Neuron (in vitro differentiated cells): ENCODE data around the gene FREM1.

Experiments
- H2AFZ ChIP-seq: one replicate; pipeline ENCODE4 v1.6.1; 2013; ENCODE audit warnings: low read depth, mild to moderate bottlenecking, inconsistent platforms, low read length, moderate library complexity
- H3K27me3 ChIP-seq: one replicate; pipeline ENCODE4 v1.6.1; 2013; ENCODE audit warnings: low read length; ENCODE audit not compliant: insufficient read depth
- H3K36me3 ChIP-seq: one replicate; pipeline ENCODE4 v1.6.1; 2013; ENCODE audit warnings: low read length; ENCODE audit not compliant: insufficient read depth
- H3K4me1 ChIP-seq: one replicate; pipeline ENCODE4 v1.6.1; 2013; ENCODE audit warnings: low read length; ENCODE audit not compliant: insufficient read depth
- H3K4me3 ChIP-seq: 2 replicates; pipeline ENCODE4 v1.5.1; 2013; ENCODE audit warnings: mild to moderate bottlenecking, low read length, moderate library complexity
- H3K9me3 ChIP-seq: one replicate; pipeline ENCODE4 v1.6.1; 2013; ENCODE audit warnings: low read length

The FREM1 gene

DNA sequence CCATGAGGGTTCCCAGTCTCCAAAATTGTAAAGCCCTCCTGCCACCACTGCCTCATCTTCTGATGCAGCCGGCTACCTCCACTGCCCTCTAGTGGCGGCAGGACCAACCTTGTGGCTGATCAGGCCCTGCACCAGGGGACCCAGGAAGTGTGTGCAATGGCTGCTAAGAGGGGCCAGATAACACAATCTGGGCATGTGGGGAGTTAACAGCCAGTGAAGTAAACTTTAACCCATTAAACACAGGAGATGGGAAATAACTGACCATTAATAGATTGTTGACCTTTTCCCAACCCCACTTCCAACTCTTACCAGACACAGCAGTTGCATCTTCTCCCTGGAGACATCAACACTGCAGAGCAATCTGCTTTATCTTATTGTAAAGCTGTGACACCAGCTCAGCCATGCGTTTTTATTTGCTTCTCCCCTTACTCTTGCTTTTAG, 63.3 kb downstream of the FREM1 start:
- Histone ChIP-seq H3K4me3 (no peak overlapping the region), H3K27me3 (no peaks in the 10 kb centered on the region), H3K36me3 (peaks cover 13% of the 10 kb centered on the region), H3K9me3 (no peaks in the 10 kb centered on the region), H3K4me1 (peaks cover 5% of the 10 kb centered on the region), H2AFZ (no peak overlapping the region)

DNA sequence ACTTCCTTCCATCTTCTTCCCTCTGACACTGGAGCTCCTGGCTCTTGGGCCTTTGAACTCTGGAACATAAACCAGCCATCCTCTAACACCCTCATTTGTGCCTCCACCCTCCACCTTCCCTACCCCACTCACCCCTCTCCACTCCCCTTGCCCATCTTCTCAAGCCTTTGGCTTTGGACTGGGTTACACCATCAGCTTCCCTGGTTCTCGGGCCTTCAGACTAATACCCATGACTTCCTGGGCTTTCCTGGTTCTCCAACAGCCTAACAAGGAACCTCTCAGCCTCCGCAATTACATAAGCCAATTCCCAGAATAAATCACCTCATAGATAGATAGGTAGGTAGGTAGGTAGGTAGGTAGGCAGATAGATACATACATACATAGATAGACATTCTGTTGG, 67.1 kb downstream of the FREM1 start:
- Histone ChIP-seq H2AFZ (no peak overlapping the region), H3K4me1 (peaks cover 5% of the 10 kb centered on the region), H3K36me3 (peaks cover 2% of the 10 kb centered on the region), H3K27me3 (no peaks in the 10 kb centered on the region), H3K4me3 (no peak overlapping the region), H3K9me3 (no peaks in the 10 kb centered on the region)

DNA sequence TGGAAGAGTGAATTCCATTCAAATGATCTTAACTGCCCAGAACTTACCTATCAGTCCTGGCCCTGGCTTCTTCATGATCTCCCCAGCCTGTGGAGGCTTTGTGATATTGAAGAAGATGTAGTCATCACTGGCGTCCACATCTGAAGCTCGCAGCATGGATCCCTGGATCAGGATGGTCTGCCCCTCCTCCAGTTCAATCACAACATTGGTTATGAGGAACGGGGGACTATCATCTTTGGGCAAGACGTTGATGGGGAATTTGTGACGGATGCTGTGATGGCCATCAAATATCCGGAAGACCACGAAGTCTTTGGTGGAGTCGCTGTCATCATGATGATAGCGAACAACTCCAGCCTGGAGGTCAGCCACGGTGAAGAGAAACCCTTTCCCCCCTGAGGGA, 68.0 kb downstream of the FREM1 start:
- H3K9me3 ChIP-seq: no peaks in the 10 kb centered on the region
- no peak overlapping the region for H3K4me3 ChIP-seq
- no peak overlapping the region for H2AFZ ChIP-seq
- H3K27me3 ChIP-seq: no peaks in the 10 kb centered on the region
- peaks cover 2% of the 10 kb centered on the region for H3K36me3 ChIP-seq
- peaks cover 5% of the 10 kb centered on the region for H3K4me1 ChIP-seq

DNA sequence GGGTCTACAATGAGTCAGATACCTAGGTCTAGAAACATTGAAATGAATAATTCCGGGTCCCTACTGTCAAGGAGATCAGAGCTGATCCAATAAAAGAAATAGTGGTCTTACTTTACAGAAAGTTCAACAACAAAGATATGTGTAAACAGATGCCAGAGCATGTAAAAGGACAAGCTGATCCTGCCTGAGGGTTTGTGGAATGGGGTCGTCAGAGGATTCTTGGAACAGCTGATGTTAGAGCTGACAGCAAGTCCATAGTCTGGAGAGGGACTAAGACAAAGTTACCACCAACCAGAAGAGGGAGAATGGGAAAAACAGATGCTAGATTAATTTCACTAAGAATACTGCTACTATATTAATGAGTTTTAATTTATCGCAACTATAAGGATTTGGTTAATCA, 71.5 kb downstream of the FREM1 start:
- no peaks in the 10 kb centered on the region for H3K9me3 ChIP-seq
- no peak overlapping the region for H2AFZ ChIP-seq

DNA sequence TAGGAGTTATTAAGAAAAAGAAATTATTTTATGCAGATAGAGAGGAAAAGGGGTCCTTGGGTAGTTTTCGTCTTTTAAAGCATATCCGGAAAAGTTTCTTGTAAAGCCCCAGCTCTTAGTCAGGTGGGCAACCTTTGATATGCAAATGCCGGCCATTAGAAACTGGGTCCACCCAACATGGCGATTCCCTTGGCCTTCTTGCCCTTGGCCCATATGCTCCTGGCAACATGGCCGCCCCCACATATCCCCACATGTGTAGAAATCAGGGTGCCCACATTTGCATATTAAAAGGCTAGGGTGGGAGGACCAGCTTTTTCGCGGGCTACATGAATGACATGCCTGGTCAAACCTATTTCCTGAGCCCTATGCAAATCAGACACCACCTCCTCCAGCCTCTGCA, 73.3 kb downstream of the FREM1 start:
- Histone ChIP-seq H3K4me3 (no peak overlapping the region), H2AFZ (no peak overlapping the region)

More for the DNA sequence above, 71.5 kb downstream of the FREM1 start:
- H3K36me3 ChIP-seq: no peaks in the 10 kb centered on the region
- H3K4me3 ChIP-seq: no peak overlapping the region
- H3K27me3 ChIP-seq: no peaks in the 10 kb centered on the region
- H3K4me1 ChIP-seq: peaks cover 5% of the 10 kb centered on the region

DNA sequence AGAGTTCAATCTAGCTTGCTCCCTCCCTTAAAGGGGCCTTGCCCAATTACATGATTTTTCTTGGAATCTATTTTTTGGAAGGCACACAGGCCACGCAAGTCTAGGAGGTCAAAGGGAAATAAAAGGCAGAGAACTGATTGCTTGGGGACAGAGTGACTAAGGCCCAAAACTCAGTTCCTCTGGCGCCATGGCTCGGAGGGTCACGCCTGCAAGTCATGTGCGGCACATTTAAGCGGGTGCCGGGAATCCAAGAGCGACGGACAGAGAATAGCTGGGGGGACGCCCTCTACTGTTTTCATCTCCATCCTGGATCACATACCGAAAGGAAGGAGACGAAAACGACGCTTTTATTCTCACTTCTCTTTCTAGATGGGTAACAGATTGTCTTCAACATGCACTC, 78.6 kb downstream of the FREM1 start:
- Histone ChIP-seq H2AFZ (no peak overlapping the region), H3K4me3 (no peak overlapping the region), H3K9me3 (peaks cover 7% of the 10 kb centered on the region), H3K27me3 (no peaks in the 10 kb centered on the region), H3K4me1 (no peaks in the 10 kb centered on the region), H3K36me3 (peaks cover 3% of the 10 kb centered on the region)

More for the DNA sequence above, 73.3 kb downstream of the FREM1 start:
- Histone ChIP-seq H3K36me3 (no peaks in the 10 kb centered on the region), H3K4me1 (no peaks in the 10 kb centered on the region), H3K27me3 (no peaks in the 10 kb centered on the region), H3K9me3 (no peaks in the 10 kb centered on the region)

DNA sequence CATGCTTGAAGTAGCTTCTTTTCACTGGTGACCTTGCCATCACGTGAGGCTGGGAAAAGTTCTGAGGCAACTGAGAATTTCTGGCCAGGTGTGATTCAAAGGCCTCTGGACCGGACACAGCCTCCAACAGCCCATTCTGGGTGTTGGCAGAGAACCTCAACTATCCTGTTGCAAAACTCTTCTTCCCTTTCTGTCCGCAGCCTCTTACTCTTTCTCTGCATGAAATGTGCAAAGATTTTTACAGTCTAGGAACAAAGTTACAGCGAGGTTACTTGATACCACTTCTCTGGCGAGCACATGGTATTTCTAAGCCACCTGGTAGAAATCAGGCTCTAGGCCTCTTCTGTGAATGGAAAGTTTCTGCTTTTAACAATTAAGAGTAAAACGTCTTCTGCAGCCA, 79.2 kb downstream of the FREM1 start:
- no peaks in the 10 kb centered on the region for H3K27me3 ChIP-seq
- H3K9me3 ChIP-seq: peaks cover 7% of the 10 kb centered on the region
- peaks cover 3% of the 10 kb centered on the region for H3K36me3 ChIP-seq
- no peak overlapping the region for H2AFZ ChIP-seq
- no peaks in the 10 kb centered on the region for H3K4me1 ChIP-seq
- H3K4me3 ChIP-seq: no peak overlapping the region

DNA sequence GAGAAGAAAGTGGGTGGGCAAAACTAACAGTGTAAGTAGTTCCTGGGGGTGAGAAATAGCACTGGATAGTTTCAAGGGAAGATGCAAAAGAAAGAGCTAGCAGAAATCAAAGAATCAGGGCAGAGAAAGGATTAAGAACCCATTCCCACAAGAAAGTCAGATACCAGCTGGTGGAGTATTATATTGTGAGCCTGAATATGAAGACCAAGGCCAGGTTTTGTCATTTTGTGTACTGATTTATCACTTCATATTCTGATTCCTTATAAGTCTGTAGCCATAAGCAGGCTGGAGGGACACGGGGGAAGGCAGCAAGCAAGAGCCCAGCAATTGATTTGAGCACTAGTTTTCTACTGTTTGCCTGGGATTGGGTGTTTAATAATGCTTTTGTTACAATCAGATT, 80.2 kb downstream of the FREM1 start:
- Histone ChIP-seq H3K36me3 (peaks cover 3% of the 10 kb centered on the region), H3K4me3 (no peak overlapping the region), H3K27me3 (no peaks in the 10 kb centered on the region), H3K9me3 (peaks cover 7% of the 10 kb centered on the region), H2AFZ (no peak overlapping the region), H3K4me1 (no peaks in the 10 kb centered on the region)

DNA sequence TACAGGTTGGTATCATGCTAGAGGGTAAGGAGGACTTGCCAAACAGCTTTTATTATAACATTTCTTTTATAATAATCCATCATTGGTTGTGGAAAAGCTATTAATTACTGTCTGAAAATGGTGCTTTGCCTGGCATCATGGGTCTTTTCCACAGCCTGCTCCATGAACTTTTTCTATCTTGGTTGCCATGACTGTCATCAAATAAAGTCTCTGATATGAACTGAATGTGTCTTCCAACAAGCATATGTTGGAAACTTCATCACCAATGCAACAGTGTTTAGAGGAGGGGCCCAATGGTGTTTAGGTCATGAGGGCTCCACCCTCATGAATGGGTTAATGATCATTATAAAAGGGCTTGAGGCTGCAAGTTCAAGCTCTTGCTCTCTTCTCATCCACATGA, 81.0 kb downstream of the FREM1 start:
- Histone ChIP-seq H3K9me3 (peaks cover 7% of the 10 kb centered on the region), H3K4me3 (no peak overlapping the region), H3K36me3 (peaks cover 3% of the 10 kb centered on the region), H3K4me1 (no peaks in the 10 kb centered on the region), H3K27me3 (no peaks in the 10 kb centered on the region), H2AFZ (no peak overlapping the region)

DNA sequence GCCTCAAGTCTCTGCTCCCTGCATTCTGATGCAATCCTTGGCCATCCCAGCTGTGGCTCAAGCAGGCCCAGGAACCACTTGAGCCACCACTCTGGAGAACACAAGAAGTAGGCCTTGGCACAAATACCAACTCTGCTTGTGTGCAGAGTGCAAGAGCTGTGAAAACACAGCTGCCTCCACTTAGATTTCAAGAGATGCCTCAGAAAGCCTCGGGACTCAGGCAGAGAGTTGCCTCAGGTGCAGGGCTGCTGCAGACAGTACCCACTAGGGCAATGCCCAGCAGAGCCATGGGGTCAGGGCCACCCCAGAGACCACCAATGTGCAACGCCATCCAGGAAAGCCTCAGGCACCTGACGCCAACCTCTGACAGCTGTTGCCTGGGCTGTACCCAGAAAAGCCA, 82.4 kb downstream of the FREM1 start:
- H3K4me1 ChIP-seq: no peaks in the 10 kb centered on the region
- H3K4me3 ChIP-seq: no peak overlapping the region
- H2AFZ ChIP-seq: no peak overlapping the region
- H3K27me3 ChIP-seq: no peaks in the 10 kb centered on the region
- peaks cover 7% of the 10 kb centered on the region for H3K9me3 ChIP-seq
- H3K36me3 ChIP-seq: peaks cover 3% of the 10 kb centered on the region

DNA sequence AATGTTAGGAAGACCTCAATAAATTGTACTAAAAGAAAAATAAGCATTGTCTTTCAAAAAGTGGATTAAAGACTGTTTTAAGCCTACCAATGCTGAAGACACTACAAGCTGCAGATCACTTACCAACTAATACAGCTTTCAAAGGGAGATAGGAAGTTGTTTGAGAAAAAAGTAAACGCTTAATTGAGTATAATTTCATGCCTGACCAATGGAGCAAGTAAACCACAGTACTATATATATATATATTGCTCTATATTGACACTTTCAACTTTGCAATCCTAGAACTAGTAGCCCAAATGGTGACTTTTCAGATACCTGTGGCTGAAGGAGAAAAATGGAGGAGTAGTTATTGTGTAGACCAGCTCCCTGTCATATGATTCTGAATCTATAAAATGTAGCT, 85.7 kb downstream of the FREM1 start:
- H3K4me3 ChIP-seq: no peak overlapping the region
- no peaks in the 10 kb centered on the region for H3K36me3 ChIP-seq
- peaks cover 3% of the 10 kb centered on the region for H3K9me3 ChIP-seq
- H2AFZ ChIP-seq: no peak overlapping the region
- no peaks in the 10 kb centered on the region for H3K4me1 ChIP-seq
- H3K27me3 ChIP-seq: no peaks in the 10 kb centered on the region

DNA sequence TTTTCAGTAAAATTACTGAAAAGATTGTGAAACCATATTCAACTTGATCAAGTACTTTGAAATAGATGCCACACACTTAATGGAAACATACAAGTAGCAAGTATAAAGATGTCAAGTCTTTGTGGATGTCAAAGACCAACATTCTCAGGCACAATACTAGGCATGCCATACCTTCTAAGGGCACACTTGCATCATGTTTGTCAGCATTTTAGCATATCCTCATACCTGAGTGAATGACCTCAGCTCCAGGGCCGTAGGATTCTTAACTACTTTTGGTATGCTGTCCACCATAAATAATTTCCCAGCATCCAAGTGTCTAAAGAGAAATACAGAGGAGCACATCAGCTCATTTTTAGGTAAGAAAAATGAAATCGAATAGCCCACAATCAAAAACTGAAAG, 86.4 kb downstream of the FREM1 start:
- H3K4me3 ChIP-seq: no peak overlapping the region
- H3K9me3 ChIP-seq: no peaks in the 10 kb centered on the region
- no peaks in the 10 kb centered on the region for H3K36me3 ChIP-seq
- H3K27me3 ChIP-seq: no peaks in the 10 kb centered on the region
- H2AFZ ChIP-seq: no peak overlapping the region
- H3K4me1 ChIP-seq: no peaks in the 10 kb centered on the region

DNA sequence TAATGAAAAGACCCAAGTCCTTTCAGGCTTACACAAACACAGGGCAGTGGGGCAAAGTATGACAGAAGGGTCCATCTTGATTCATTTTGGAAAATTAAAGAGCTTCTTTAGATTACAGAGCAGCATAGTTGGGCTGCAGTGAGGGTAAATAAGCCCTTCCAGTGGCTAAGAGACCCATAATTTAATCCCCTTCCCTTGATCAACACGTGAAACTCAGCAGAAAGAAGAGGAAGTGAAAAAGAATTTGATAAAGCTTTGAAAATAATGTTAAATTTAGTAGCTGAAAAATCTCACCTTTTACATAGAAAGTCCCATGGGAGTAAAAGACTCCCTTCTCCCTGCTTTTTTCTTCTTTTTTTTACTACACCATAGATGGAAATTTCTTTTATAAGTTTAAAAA, 87.6 kb downstream of the FREM1 start:
- no peak overlapping the region for H2AFZ ChIP-seq
- no peak overlapping the region for H3K4me3 ChIP-seq
- no peaks in the 10 kb centered on the region for H3K9me3 ChIP-seq
- no peaks in the 10 kb centered on the region for H3K27me3 ChIP-seq
- no peaks in the 10 kb centered on the region for H3K4me1 ChIP-seq
- no peaks in the 10 kb centered on the region for H3K36me3 ChIP-seq

DNA sequence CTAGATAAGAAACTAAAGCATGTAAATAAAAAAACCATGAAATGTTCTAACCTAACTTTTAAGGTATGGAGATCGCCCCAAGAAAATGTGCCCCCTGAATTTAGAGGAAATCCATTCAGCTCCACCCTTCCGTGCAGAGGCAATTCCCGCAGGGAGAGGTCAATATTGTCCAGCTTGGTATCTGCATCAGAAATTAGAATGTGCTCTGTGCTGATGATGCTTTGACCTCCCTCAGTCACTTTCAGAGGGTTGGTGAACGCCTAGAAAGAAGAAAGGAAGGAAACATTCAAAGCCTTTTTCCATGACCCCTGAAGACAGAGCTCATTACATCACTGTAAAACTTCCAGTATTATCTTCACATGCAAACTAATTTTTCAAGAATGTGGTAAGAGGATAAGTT, 91.0 kb downstream of the FREM1 start:
- no peaks in the 10 kb centered on the region for H3K27me3 ChIP-seq
- no peaks in the 10 kb centered on the region for H3K9me3 ChIP-seq
- peaks cover 3% of the 10 kb centered on the region for H3K4me1 ChIP-seq
- H3K4me3 ChIP-seq: no peak overlapping the region
- no peaks in the 10 kb centered on the region for H3K36me3 ChIP-seq
- H2AFZ ChIP-seq: no peak overlapping the region
